8988T (cell line): ENCODE data around the gene RNF32.
"Not testable (repeated sequence)": the region's sequence is repeated elsewhere in the genome, so short reads cannot be mapped to it uniquely, and the experiment has no call there.

Experiments used
- DNase-seq: peaks from one replicate; pipeline ENCODE4 v3.0.0; 2011

Gene RNF32

GRCh38 chr7:156676263-156676662, 35.7 kb downstream of the RNF32 start:
- DNase-seq, result no peak

GRCh38 chr7:156677374-156678054, 36.9 kb downstream of the RNF32 start:
- DNase-seq, result no peak

GRCh38 chr7:156680281-156680680, 39.7 kb downstream of the RNF32 start:
- DNase-seq, result no peak

- DNase-seq, result no peak
Measured at GRCh38 chr7:156682928-156683327, 42.4 kb downstream of the RNF32 start.

DNA sequence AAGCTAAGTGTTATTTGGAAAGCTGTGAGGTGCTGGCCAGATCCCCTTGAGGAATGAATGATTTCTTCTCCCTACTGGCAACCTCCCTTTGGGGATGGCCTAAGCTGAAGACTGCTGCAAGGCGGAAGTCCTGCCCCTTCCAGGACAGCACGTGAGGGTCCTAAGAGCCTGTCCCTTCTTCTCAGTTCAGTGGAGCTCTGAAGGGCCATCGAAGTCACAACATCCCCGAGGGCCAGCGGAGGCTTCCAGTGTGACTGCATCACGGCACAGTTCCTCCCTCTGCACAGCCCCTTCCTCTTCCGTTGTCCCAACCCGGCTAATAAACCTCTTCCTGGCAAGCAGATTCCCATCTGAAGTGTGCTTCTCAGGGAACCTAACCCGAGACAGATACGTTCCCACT, 43.7 kb downstream of the RNF32 start:
- DNase-seq, result no peak

- no peak for DNase-seq
Measured at GRCh38 chr7:156684661-156685060, 44.1 kb downstream of the RNF32 start.

DNA sequence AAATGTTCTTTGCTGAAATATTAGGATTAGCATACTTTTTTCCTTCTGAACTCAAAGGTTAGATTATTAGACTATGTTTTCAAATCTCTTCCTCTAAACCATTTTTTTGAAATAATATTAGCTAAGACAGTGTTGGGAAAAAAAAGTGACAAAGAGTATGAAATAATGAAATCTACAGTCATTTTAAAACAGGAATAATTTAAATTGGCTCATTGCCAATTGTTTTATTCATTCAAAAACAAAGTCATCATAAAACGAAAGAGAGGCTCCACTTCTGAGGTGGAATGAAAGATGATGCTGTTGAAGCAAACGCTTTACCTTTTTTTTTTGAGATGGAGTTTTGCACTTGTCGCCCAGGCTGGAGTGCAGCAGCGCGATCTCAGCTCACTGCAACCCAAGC, 51.2 kb downstream of the RNF32 start:
- no peak for DNase-seq

- no peak for DNase-seq
Measured at GRCh38 chr7:156692849-156693248, 52.3 kb downstream of the RNF32 start.

DNA sequence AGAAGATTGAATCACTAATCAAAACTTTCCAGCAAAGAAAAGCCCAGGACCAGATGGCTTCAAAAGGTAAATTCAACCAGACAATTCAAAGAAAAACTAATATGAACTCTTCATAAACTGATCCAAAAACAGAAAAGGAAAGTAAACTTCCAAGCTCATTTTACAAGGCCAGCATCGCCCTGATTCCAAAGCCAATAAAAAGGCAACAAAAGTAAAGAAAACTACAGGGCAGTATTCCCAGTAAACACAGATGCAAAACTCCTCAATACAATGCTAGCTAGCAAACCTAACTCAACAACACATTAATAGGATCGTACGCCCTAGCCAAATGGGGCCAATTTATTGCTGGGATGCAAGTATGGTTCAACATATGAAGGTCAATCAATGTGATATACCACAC, 53.1 kb downstream of the RNF32 start:
- no peak for DNase-seq

GRCh38 chr7:156697283-156697682, 56.7 kb downstream of the RNF32 start:
- DNase-seq, result not testable (repeated sequence)

DNA sequence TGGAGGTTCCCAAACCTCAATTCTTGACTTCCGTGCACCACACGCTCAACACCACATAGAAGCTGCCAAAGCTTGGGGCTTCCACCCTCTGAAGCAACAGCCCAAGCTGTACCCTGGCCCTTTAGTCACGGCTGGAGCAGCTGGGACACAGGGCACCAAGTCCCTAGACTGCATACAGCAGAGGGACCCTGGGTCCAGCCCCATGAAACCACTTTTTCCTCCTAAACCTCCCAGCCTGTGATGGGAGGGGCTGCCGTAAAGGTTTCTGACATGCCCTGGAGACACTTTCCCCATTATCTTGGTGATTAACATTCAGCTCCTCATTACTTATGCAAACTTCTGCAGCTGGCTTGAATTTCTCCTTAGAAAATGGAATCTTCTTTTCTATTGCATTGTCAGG, 57.9 kb downstream of the RNF32 start:
- not testable (repeated sequence) for DNase-seq

DNA sequence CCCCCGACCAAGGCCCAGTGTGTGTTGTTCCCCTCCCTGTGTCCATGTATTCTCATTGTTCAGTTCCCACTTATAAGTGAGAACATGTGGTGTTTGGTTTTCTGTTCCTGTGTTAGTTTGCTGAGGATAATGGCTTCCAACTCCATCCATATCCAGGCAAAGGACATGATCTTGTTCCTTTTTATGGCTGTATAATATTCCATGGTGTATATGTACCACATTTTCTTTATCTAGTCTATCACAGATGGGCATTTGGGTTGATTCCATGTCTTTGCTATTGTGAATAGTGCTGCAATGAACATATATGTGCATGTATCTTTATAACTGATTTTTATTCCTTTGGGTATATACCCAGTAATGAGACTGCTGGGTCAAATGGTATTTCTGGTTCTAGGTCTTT, 61.2 kb downstream of the RNF32 start:
- not testable (repeated sequence) for DNase-seq

DNA sequence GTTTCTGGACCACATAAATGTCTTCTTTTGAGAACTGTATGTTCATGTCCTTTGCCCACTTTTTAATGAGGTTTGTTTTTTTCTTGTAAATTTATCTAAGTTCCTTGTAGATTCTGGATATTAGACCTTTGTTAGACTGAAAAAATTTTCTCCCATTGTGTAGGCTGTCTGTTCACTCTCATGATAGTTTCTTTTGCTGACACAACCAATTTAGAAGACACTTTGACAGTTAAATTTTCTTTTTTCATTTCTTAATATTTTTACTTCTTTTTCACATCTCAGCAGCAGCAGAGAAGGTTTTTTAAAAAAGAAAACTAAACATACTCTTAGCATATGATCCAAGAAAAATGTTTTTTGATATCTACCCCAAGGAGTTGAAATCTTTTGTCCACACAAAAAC, 61.8 kb downstream of the RNF32 start:
- no peak for DNase-seq

GRCh38 chr7:156703209-156703608, 62.6 kb downstream of the RNF32 start:
- no peak for DNase-seq

DNA sequence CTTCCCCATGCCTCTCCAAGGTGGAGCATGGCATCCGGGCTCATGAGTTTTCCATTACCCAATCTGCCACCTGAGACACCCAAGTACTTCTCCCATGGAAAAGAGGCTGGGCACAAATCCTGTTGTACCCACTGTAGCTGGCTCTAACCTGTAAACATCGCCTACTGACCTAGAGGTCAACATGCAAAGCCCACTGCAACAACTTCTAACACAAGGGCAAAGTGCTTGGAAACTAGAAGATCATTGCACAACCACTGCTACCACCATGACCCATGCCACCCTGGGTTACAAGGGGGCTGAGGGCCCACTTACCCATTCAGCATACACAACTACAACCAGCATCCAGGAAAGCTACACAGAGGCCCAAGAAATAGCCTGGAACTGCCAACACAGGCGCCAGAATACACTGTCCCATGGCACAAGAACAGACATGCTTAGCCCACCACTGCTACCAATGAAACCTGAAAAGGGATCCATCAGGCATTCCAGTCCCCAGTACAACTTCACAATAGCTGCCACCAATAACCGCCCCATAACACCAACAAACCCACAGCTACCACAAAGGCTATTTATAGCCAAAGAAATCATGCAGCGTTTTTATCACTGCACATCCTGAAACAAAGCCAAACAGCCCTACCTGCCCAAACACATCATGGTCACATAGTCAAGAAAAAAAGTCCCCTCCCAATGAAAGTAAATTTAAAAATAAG, 63.4 kb downstream of the RNF32 start:
- DNase-seq, result no peak

GRCh38 chr7:156722043-156722826, 81.7 kb downstream of the RNF32 start:
- DNase-seq, result no peak

DNA sequence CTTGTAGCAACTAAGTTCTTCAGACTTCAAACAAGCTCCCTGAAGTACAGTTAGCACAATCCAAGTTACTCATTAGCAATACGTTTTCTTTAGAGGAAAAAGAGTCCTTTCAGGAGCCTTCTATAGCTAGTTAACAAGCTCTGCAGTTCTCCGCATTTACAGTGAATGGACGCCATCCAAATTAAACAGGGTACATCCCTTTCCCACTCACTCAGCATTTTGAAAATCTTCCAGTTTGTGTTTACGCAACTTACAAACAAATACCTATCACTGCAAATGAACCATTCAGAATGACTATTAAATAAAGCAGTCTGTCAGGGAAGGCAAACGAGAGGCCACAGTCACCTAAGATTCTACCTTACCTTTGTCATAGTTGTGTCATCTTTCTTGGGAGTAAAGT, 84.5 kb downstream of the RNF32 start:
- no peak for DNase-seq

GRCh38 chr7:156725936-156726335, 85.4 kb downstream of the RNF32 start:
- DNase-seq, result no peak
